ENCODE data around the gene LASP1.
"Not testable (repeated sequence)": the region's sequence is repeated elsewhere in the genome, so short reads cannot be mapped to it uniquely, and the experiment has no call there.

Gene LASP1

GRCh38 chr17:38925263-38925995, 55.6 kb downstream of the LASP1 start, which contains the start of gene LASP1NB:
TSS of gene LASP1NB (plus strand) at chr17:38925614.
- Histone ChIP-seq H3K4me3 (replicated peaks; ENCODE audit: insufficient read depth, low read length) (no peak within 1 kb of the TSS), H3K27ac (replicated peaks) (peak within 1 kb of the TSS; percentile 43), H3K27me3 (ENCODE audit: insufficient read depth, poor library complexity, severe bottlenecking) (no peaks in the 10 kb centered on the region)
- no peak for DNase-seq (ENCODE audit: low read depth in 1 of 2, low spot score in 1 of 2)
- TF ChIP-seq SPI1 (IDR thresholded peaks at IDR 0.05; ENCODE audit: borderline replicate concordance, low read depth) = no peak
- TF ChIP-seq GABPA (IDR thresholded peaks at IDR 0.05; ENCODE audit: low read depth) = no peak
- TF ChIP-seq POLR2AphosphoS5 (IDR thresholded peaks at IDR 0.05; ENCODE audit: low read depth) = no peak

DNA sequence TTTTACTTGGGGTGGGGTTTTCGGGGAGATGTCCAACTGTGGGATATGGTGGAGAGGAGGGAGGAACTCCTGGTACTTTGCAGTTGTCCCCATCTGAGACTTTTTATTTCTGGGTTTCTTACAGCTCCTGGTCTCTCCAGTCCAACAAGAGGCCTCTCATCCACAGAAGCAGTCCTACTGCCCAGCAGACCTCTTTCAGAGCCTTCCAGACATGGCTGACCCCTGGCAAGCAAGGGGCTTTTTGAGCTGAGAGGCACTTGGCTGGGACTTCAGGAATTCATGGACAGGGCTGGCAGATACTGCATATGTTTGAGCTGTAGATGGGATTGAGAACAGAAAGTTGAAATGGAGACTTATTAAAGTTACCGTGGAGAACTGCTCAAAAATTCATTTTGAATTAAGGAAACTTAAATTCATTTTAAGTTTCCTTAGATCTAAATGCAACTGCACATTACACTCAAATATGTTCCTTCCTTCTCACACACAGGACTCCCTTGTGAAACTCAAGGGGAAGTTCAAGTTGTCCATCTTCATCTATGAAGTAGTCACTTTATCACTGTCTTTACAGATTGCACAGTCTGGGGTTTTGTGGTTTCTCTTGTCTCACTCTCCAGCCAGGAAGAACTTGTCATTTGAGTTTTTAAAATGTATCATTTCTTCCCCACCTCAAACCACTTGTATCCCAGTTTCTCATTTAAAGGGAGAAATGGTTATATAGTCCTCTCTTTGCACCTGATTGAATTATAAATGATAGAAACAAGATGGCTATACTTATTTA, 56.6 kb downstream of the LASP1 start:
- H3K27me3 ChIP-seq (ENCODE audit: insufficient read depth, poor library complexity, severe bottlenecking) = no peaks in the 10 kb centered on the region
- H3K27ac ChIP-seq (replicated peaks) = peak overlapping the region; percentile 43
- peak; percentile 39 to 90 for DNase-seq (ENCODE audit: low read depth in 1 of 2, low spot score in 1 of 2)
- TF ChIP-seq POLR2AphosphoS5 (IDR thresholded peaks at IDR 0.05; ENCODE audit: low read depth) = peak; percentile 43; the same call in 1 of the 2 replicates
- TF ChIP-seq SPI1 (IDR thresholded peaks at IDR 0.05; ENCODE audit: borderline replicate concordance, low read depth) = peak; percentile 21; the same call in 1 of the 2 replicates
- TF ChIP-seq CTCF (IDR thresholded peaks at IDR 0.05; ENCODE audit: insufficient read depth, low read length) = no peak
- H3K4me3 ChIP-seq (replicated peaks; ENCODE audit: insufficient read depth, low read length) = no peak overlapping the region

GRCh38 chr17:38930782-38931181, 60.9 kb downstream of the LASP1 start:
- H3K27ac ChIP-seq (replicated peaks); H3K27me3 ChIP-seq (ENCODE audit: insufficient read depth, poor library complexity, severe bottlenecking); H3K4me3 ChIP-seq (replicated peaks; ENCODE audit: insufficient read depth, low read length); DNase-seq (ENCODE audit: low read depth in 1 of 2, low spot score in 1 of 2): not testable (repeated sequence)

GRCh38 chr17:38933962-38934361, 64.1 kb downstream of the LASP1 start:
- not testable (repeated sequence) for DNase-seq (ENCODE audit: low read depth in 1 of 2, low spot score in 1 of 2); H3K27ac ChIP-seq (replicated peaks); H3K4me3 ChIP-seq (replicated peaks; ENCODE audit: insufficient read depth, low read length); H3K27me3 ChIP-seq (ENCODE audit: insufficient read depth, poor library complexity, severe bottlenecking)

GRCh38 chr17:38939987-38940386, 70.1 kb downstream of the LASP1 start:
- no peak overlapping the region for H3K4me3 ChIP-seq (replicated peaks; ENCODE audit: insufficient read depth, low read length)
- DNase-seq (ENCODE audit: low read depth in 1 of 2, low spot score in 1 of 2) = no peak
- H3K27me3 ChIP-seq (ENCODE audit: insufficient read depth, poor library complexity, severe bottlenecking) = no peaks in the 10 kb centered on the region
- TF ChIP-seq CTCF (IDR thresholded peaks at IDR 0.05; ENCODE audit: insufficient read depth, low read length) (no peak), SPI1 (IDR thresholded peaks at IDR 0.05; ENCODE audit: borderline replicate concordance, low read depth) (no peak), POLR2AphosphoS5 (IDR thresholded peaks at IDR 0.05; ENCODE audit: low read depth) (no peak), REST (IDR thresholded peaks at IDR 0.05; ENCODE audit: insufficient replicate concordance, low read depth) (no peak), GABPA (IDR thresholded peaks at IDR 0.05; ENCODE audit: low read depth) (no peak)
- H3K27ac ChIP-seq (replicated peaks) = no peak overlapping the region

GRCh38 chr17:38940404-38940803, 70.5 kb downstream of the LASP1 start:
- no peak for DNase-seq (ENCODE audit: low read depth in 1 of 2, low spot score in 1 of 2)
- TF ChIP-seq REST (IDR thresholded peaks at IDR 0.05; ENCODE audit: insufficient replicate concordance, low read depth) (no peak), CTCF (IDR thresholded peaks at IDR 0.05; ENCODE audit: insufficient read depth, low read length) (no peak), SPI1 (IDR thresholded peaks at IDR 0.05; ENCODE audit: borderline replicate concordance, low read depth) (no peak), POLR2AphosphoS5 (IDR thresholded peaks at IDR 0.05; ENCODE audit: low read depth) (no peak), GABPA (IDR thresholded peaks at IDR 0.05; ENCODE audit: low read depth) (no peak)
- no peak overlapping the region for H3K27ac ChIP-seq (replicated peaks)
- H3K27me3 ChIP-seq (ENCODE audit: insufficient read depth, poor library complexity, severe bottlenecking) = no peaks in the 10 kb centered on the region
- no peak overlapping the region for H3K4me3 ChIP-seq (replicated peaks; ENCODE audit: insufficient read depth, low read length)
